ENCODE data around the gene WDR5. TPM values are rescaled to one million over a fixed set of nuclear protein-coding genes. Genes with fewer than 3 reads are reported as not detected.
A peak's percentile ranks its signal among the peaks of the same experiment; 100 is the strongest.

Gene WDR5
- total and polyA plus RNA-seq, 2 of the 13 experiments (the other 11 are each of a cell fraction or from before 2014, with no cell fraction given), result 34.3 TPM

DNA sequence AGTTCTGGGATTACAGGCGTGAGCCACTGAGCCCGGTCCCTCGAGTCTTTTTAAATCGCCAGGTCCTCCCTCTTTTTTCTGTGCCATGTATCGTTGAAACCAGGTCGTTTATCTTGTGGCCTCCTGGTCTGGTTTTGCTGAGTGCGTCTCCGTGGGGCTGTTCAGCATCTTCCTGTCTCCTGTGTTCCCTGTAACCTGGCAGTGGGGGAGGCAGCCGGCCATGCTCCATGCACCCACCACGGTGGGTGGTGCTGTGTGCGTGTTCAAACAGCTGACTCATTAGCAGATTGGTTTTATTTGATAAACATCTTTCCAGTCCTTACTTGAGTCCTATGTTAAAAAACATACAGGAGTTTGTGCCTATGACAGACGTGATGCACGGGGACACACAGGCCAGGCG, 25.8 kb downstream of the WDR5 start (continued):
- TF ChIP-seq, protein P1, sequence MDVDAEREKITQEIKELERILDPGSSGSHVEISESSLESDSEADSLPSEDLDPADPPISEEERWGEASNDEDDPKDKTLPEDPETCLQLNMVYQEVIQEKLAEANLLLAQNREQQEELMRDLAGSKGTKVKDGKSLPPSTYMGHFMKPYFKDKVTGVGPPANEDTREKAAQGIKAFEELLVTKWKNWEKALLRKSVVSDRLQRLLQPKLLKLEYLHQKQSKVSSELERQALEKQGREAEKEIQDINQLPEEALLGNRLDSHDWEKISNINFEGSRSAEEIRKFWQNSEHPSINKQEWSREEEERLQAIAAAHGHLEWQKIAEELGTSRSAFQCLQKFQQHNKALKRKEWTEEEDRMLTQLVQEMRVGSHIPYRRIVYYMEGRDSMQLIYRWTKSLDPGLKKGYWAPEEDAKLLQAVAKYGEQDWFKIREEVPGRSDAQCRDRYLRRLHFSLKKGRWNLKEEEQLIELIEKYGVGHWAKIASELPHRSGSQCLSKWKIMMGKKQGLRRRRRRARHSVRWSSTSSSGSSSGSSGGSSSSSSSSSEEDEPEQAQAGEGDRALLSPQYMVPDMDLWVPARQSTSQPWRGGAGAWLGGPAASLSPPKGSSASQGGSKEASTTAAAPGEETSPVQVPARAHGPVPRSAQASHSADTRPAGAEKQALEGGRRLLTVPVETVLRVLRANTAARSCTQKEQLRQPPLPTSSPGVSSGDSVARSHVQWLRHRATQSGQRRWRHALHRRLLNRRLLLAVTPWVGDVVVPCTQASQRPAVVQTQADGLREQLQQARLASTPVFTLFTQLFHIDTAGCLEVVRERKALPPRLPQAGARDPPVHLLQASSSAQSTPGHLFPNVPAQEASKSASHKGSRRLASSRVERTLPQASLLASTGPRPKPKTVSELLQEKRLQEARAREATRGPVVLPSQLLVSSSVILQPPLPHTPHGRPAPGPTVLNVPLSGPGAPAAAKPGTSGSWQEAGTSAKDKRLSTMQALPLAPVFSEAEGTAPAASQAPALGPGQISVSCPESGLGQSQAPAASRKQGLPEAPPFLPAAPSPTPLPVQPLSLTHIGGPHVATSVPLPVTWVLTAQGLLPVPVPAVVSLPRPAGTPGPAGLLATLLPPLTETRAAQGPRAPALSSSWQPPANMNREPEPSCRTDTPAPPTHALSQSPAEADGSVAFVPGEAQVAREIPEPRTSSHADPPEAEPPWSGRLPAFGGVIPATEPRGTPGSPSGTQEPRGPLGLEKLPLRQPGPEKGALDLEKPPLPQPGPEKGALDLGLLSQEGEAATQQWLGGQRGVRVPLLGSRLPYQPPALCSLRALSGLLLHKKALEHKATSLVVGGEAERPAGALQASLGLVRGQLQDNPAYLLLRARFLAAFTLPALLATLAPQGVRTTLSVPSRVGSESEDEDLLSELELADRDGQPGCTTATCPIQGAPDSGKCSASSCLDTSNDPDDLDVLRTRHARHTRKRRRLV (CRISPR knock-in tag; IDR thresholded peaks at IDR 0.05), result no peak

DNA sequence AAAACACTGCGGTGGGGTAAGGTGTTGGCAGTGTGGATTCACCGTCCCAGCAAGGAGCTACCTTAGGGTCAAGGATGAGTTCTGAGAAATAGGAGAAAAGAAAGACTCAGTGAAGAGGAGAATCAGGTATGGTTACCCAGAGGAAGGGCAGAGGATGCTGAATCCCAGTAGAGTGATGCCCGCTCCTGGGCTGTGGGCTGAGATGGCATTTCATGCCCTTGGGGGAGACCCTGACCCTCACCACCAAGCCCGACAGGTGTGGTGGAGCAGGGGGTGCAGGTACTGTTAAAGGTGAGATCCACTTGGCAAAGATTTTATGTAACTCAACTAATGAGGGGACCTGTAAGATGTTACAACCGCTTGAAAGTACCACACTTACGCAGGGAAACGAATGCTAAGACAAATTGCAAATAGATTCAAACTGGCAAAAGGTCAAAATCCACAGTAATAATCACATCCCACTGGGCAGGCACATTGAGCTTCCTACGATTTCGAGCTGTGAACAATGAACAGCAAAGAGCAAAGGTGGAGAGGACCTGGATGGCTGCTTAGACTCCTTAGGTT, 26.4 kb downstream of the WDR5 start:
- Histone ChIP-seq H4K20me1 (ENCODE audit: insufficient read depth, low read length) (no peaks in the 10 kb centered on the region), H3K79me2 (ENCODE audit: insufficient read depth, low read length) (no peaks in the 10 kb centered on the region), H3K27ac (ENCODE audit: extremely low read length, insufficient read depth, low read length) (no peak overlapping the region), H3K27me3 (ENCODE audit: control insufficient read depth in 1 of 2, insufficient read depth in 2 of 2, low read length in 2 of 2) (no peaks in the 10 kb centered on the region), H3K4me1 (ENCODE audit: insufficient read depth, low read length) (no peaks in the 10 kb centered on the region; the same call in 1 of the 2 replicates), H3K4me2 (ENCODE audit: low read depth, low read length) (peak overlapping the region; percentile 13; the same call in 1 of the 2 replicates), H3K36me3 (replicated peaks in 1 of 2; ENCODE audit: control insufficient read depth in 1 of 2, insufficient read depth in 2 of 2, low read length in 2 of 2) (peaks cover 3 to 18% of the 10 kb centered on the region in 2 experiments; a peak in 4 of 5 replicates), H3K4me3 (replicated peaks in 1 of 3; ENCODE audit: insufficient read depth in 1 of 3, low read depth in 2 of 3, low read length in 3 of 3) (no peak overlapping the region), H3K9ac (ENCODE audit: insufficient read depth, low read depth, low read length) (no peak overlapping the region), H2AFZ (ENCODE audit: low read length) (no peak overlapping the region), H3K9me3 (ENCODE audit: low read length) (no peaks in the 10 kb centered on the region)
- TF ChIP-seq MAFK (conservative IDR thresholded peaks at IDR 0.05 in 1 of 2, IDR thresholded peaks at IDR 0.05 in 1 of 2; ENCODE audit: low read length in 2 of 2) (no peak), ZNF510 (CRISPR knock-in tag; IDR thresholded peaks at IDR 0.05; ENCODE audit: low read depth) (peak; percentile 100), CAMTA2 (CRISPR knock-in tag; IDR thresholded peaks at IDR 0.05; ENCODE audit: borderline replicate concordance) (no peak)
- FAIRE-seq (no peak), DNase-seq (ENCODE audit: low spot score) (no peak), ATAC-seq (no peak)
- BruUV-seq (replicated peaks), result no TSS peak
- ChIA-PET POLR2A (no interaction called here), CTCF (ENCODE audit: low intra/inter-chr PET ratio, low total read pairs) (no interaction called here)
- intact Hi-C loops (cut with micrococcal nuclease; ENCODE audit: unreplicated experiment) (no loop called here), in situ Hi-C loops (cut with HindIII; ENCODE audit: extremely low pct_ligation_motif_present, low pct_unique_long_range_greater_than_20kb) (loop anchor here (10.0 kb wide), 1 partner anchor 163 kb away; the partner anchor contains the start of gene RXRA)
- 67% methylated on average over 9 of the region's 9 CpGs for WGBS (ENCODE audit: low lambda C conversion rate)
